NCI-H2029 treated with DMSO at 0.1 percent for 48 hours (cell line): ENCODE results near the gene TAS2R60.
"Not testable (repeated sequence)": the region's sequence is repeated elsewhere in the genome, so short reads cannot be mapped to it uniquely, and the experiment has no call there.

Experiments
- DNase-seq: peaks from one replicate; lab custom pipeline; 2025; lab: John Stamatoyannopoulos, UW

TAS2R60 gene

DNA sequence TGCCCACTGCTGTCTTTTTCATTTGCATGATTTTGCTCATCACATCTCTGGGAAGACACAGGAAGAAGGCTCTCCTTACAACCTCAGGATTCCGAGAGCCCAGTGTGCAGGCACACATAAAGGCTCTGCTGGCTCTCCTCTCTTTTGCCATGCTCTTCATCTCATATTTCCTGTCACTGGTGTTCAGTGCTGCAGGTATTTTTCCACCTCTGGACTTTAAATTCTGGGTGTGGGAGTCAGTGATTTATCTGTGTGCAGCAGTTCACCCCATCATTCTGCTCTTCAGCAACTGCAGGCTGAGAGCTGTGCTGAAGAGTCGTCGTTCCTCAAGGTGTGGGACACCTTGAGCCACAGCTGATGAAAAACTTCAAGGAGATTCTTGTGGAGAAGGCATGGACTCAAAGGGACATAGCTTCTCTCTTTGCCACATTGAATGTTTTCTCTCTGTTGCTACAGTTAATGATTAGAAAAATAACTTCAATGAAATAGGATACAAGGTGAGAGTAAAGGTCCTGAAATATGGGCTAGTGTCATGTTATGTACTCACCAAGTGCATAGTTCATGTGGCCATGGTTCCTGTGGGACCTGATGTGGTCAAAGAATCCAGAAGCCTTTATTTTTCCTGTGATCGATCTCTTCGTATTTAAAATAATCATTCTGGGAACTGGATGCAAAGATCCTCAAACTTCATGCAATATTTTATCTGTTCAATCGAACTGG is 970 bp downstream of the TAS2R60 start:
- no peak for DNase-seq

DNA sequence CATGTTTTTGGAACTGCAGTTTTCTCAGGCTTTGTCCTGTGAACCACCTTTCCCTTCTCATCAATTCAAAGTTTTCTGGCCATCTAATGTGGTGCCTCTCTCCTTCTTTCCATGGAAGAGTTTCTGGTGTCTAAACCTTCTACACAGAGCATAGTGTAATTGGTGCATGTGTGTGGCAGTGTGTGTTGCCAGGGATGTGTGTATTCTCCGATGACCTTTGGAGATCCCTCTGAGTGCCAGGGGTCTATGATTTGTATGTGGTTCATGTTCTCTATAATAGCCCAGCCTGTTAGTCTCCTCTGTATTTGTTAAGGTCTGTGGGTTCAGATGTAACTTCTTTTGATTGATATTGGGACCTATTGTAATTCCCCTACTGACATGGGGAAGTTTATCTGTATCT is 1.5 kb downstream of the TAS2R60 start:
- no peak for DNase-seq

DNA sequence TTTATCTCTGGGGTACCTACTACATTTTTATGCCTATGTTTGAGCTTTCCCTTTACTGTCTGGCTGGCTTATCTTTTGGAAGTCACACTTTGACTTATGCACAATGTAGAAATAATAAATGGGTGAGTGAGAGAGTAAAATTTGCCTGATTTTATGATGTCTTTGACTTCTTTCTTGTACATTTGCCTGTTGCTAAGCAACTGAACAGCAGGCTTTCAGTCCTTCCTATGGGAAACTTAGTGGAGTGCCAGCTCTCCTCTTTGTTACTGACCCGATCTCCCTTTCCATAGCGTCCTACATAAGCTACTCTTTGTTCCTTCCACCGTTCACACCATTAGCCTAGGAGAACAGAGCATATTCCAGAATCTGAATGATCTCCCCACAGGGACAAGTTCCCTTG is 4.2 kb downstream of the TAS2R60 start:
- no peak for DNase-seq

DNA sequence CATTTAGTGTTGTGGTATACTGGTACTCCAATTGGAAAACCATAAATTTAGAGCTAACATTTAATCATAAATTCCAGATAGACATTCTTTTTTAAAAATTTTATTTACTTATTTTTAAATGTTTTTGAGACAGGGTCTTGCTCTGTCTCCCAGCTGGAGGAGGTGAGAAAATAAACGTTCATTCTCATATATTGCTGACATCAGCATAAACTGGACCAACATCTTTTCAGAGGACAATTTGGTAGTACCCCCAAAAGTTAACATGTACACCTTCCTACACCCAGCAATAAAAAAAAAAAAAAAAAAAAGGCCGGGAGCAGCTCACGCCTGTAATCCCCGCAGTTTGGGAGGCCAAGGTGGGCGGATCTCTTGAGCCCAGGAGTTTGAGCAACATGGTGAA is 5.2 kb downstream of the TAS2R60 start:
- no peak for DNase-seq

DNA sequence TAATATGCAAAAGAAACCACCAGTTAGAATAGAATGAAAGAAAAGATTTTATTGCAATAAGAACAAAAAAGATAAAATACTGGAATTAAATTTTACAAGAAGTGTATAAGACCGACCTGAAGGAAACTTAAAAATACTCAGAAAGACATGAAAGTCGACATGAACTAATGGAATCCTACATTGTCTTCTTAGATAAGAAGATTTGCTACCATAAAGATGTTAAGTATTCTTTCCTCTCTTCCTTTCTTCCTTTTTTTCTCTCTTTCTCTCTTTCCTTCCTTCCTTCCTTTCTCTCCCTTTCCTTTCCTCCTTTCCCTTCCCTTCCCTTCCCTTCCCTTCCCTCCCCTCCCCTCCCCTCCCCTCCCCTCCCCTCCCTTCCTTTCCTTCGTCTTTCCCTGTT is 6.5 kb downstream of the TAS2R60 start:
- no peak for DNase-seq

DNA sequence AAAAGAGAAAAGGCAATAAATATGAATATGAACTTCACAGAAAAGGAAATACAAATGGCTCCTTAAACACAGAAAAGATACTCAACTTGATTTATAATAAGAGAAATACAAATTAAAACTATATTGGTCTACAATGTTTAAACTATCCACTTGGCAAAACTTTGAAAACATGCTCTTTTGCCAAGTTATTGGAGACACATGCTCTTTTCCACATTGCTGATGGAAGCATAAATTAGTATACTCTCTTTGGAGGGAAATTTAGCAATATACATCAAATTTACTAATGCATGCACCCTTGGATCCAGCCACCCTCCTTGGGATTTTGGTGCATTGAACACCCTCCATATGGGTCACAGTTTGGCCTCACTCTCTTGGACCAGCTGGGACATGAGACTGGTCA is 7.9 kb downstream of the TAS2R60 start:
- DNase-seq: no peak

DNA sequence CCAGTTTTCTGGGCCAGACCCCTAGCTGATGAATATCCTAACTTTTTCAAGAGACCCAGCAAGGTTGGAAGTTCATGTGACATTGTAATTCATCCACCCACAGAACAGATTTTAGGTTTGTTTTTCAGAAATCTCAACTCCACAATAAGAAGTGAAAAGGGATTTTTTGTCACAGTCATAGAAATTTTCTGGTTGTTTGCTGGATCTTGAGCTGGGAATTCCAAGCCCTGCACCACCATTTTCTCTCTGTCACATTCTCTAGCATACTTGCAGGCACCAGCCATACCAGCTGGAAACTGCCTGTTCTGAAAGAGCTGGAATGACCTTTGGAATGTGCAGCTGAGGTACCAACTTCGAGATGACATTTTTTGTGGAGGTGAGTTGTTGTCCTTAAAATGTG is 8.5 kb downstream of the TAS2R60 start:
- DNase-seq: no peak

DNA sequence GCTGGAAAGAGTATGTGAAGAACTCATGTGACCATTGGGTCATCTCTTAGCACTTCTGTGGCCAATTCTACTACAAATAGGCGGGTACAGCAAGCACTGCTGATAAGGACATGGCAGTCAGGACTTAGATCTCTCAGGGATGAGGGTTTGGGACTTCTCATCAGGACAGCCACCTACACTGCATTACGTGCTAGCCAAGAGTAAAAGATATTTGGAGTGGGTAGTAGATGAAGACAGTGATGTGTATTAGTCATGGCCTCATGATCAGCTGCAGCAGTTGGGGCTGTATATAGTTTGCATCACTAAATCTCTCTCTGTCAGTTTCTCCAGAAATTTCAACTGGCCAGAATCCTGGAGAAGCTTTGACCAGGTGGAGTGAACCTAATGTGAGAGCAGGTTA is 9.2 kb downstream of the TAS2R60 start:
- DNase-seq: no peak

DNA sequence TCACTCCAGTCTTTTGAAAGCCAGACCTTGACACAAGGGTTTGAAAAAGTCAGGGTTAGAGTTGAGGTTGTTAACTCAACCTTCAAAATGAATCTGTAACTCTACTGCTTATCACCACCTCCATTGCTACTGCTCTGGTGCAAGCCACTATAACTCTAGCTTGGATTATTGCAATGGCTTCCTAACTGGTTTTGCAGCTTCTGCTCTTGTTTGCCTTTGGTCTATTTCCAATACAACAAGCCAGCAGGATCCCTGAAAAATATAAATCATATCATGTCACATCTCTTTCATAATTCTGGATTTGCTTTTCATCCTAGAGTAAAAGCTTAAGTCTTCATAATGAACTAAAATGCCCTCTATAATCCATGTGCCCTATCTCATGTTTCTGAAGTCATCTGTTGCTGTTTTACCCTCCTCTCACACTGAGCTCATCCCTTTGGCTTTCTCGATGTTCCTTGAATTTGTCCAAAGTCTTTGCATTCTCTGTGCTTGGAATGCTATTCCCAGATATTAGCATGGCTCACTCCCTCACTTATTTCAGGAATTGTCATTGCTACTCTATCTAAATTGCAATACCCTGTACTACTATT is 10.9 kb downstream of the TAS2R60 start:
- no peak for DNase-seq

DNA sequence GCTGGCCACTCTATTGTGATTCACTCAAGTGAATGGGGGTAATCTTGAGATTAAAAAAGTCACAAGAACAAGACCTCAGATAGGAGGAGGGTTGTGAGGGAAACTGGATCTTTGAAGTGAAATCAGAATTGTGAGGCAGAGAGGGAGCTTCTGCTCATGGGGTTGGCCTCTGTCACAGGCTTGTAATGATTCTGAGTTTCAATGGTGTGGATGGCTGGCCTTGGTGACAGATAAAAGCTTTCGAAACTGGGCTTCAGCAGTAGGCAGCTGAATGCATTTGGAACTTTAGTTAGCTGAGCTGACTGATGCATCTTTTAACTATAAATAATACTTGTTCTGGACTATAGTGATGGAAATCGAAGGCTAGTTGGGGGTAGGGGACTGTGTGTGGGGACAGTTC is 12.2 kb downstream of the TAS2R60 start:
- DNase-seq: no peak

DNA sequence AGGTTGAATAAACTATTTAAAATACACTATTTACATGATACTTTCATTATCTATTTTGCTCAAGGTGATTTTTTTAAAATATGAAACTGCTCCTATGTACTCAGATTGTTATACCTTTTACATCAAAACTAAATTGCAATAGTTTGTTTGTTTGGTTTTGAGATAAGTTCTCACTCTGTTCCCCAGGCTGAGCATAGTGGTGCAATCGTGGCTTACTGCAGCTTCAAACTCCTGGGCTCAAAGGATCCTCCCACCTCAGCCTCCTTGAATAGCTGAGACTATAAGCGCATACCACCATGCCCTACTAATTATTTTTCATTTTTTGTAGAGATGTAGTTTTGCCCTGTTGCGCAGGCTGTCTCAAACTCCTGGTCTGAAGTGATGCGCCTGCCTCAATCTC is 12.7 kb downstream of the TAS2R60 start:
- DNase-seq: no peak

DNA sequence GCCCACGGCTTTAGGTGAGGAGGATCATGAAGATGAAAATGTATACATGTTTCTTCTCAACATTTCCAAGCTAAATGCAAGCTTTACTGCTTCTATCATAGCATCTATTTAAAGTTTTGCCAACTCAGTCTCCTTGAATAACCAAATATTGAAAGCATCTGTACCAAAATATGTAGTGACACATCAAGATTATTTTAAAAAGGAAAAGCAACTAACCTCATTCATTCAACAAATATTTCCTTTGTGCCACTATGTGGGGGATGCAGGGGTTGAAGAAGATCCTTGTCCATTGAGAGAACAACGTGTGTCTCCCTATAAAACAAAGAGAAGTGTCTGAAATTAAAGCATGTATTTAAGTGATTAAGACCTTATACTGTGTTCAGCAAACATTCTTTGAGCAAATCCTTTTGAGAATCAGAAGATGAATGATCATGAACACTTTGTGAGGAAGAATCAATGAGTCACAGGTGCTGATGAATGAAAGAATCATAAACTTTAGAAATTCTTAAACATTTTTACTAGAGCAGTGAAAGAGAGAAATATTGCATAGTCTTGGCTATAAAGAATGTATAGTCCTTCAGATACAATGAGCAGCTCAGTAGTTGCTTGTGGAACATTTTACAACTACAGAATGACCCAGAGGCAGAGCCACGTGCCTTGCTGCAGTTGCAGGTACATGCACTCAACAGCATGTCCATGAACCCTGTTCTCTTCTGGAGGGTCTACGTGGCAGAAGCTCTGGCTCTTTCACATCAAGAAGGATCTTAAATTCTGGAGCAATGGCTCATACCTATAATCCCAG is 13.9 kb downstream of the TAS2R60 start:
- DNase-seq: no peak

DNA sequence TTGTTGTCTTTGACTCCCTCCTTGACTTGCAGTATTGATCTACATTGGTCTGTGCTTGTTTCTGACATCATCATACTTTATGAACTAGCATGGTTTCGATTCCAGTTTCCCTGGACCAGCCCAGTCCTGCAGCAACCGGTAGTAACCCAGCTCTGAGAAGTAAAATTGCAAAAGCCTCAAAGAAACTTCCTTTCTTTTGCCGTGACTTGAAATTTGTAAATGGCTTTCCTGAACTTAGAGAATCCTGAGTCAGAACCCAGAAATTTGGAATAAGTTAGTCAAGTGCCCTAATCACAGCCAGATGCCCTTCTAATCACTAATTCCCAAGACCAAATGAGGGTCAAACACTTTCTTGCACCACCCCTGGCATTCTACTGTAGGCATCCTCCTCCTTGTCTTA is 15.0 kb downstream of the TAS2R60 start:
- no peak for DNase-seq

DNA sequence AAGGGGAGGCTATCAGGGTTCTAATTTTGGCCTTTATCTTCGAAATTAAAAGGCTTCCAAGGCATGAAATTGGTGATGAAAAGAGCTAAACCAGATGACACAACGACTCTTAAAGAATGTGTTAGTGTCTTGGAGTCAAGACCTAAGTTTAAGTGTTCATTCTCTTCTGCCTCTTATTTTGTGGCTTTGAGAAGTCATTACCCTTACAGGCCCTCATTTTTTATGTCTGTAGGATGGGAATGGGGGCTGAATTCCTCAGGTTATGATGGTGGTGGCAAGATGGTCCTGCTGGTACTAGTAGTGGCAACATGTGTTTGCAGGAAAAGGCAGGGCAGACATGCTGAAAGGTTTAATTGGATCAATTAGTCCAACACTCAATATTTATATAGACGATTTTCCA is 15.4 kb downstream of the TAS2R60 start:
- DNase-seq: no peak

DNA sequence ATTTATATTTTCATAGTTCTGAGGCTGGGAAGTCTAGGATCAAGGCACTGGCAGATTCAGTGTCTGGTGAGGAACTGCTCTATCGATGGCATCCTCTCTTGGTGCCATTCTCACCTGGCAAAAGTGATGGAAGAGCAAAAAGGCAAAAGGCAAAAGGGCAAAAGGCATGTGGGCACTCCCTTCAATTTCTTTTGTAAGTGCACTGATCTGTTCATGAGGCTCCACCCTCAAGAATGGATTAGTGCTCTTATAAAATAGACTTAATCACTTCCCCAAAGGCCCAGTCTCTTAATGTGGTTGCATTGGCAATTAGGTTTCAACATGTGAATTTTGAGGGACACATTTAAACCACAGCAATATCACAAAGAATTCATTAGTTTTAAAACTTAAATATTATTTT is 16.1 kb downstream of the TAS2R60 start:
- DNase-seq: no peak

DNA sequence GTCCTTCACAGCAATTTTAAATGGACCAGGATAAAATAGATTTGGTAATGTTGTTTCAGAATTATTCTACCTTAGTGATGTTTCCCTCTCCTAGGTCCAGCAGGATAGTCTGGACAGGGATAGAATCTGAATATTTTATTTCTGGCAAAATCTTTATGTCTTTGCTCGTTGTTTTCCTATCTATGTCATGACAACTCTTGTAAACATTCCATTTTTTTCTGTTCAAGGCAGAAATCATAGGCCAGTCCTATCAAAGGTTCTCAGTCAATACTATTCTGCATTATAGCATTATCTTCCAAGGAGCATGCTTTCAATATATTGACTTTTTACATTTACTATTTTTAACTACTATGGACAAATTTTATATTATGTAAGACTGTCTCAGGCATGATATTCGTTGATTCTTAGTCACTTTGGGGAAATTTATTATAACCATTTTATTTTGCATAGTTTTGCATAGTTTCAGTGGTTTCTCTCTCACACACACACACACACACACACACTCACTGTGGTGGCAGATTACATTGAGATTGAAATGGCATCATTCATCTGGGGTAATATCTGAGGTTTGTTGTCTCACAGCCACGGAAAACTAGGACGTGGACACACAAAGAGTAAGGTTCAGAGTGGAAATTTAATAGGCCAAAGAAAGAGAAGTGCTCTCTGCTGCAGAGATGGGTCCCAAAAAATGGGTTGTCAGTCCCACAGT is 17.2 kb downstream of the TAS2R60 start:
- DNase-seq: no peak

DNA sequence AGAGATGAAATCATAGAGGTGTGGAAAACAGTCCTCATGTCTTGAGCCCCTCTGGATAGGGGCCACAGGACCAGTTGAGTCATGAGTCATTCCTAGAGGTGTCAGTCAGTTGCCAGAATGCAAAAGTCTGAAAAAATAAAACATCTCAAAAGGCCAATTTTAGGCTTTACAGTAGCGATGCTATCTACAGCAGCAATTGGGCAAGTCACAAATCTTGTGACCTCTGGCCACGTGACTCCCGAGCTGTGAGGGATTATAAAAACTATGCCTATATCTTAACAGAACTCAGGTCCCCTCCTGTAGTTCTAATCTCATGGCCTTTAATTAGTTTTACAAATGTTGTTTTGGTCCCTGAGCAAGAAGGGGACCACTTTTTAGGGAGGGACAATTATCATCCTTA is 18.8 kb downstream of the TAS2R60 start:
- DNase-seq: no peak

DNA sequence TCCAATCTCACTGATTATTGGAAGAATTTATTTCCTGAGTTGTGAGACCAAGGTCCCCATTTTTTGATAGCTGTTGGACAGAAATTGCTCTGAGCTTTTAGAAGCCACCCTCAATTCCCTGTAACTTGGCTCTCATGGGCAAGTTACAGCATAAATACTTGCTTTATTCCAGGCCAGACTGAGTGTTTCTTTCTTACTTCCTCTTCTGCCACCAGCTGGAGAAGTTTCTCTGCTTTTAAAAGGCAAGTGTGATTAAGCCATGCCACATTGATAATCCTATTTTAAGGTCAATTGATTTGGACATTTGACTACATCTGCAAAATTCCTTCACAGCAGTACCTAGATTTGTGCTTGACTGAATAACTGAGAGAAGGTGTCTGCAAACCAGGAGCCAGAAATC is 20.3 kb downstream of the TAS2R60 start:
- no peak for DNase-seq

DNA sequence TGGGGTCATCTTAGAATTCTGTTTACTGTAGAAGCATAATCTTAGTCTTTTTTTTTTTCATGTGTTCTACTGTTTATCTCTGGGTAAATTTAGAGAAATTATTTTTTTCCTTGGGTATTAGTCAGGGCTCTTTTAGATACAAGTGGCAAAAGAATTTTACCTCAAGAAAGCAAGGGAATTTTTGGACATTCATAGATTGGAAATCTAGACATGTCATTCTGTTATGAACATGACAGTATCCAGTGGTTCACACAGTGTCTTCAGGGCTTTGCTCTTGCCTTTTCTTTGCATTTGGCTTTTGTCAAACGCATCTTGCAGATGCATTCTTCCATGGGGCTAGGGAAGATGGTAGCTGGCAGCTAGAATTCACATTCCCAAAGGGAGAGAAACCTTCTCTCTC is 20.7 kb downstream of the TAS2R60 start:
- DNase-seq: no peak

DNA sequence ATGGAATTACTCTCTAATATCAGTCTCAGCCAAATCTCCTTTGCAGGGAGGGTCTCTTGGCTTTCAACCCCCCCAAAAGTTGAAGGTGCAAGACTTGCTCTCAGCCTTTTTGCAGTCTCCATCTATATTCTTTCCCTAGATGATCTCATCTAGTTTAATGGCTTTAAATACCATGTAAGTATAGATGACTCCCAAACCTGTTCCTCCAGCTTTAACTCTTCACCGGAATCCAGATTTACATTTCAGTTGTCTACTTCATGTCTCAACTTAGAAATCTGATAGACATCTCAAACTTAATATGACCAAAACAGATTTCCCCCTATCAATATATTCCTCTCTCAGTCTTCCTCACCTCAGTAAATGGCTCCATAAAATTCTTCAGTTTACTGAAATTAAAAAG is 24.5 kb downstream of the TAS2R60 start:
- no peak for DNase-seq

DNA sequence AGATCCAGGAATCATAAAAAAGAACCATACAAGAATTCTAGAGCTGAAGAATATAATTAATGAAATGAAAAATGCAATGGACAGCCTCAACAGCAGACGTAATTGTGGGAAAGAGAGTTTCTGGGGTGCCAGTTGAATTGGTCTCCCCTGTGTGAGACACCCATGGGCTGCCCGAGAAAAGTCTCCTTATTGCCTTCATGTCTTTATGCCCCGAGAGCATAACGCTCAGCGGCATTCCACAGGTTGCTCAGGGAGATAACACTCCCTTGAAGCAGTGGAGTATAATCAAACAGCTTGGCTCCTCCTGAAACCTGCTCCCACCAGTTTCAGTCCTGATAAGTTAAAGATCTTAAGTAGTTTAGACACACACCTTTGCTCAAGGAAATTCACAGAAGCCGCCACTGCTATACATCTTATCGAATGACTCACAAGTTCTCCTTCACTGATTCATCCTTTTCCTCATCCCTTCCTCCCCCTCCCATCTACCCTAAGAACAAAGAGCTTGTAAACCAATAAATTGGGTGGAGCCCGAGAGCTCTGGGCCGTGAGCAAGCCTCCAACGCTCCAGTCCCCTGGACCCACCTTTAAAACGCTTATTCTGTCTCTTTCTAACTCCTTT is 28.9 kb downstream of the TAS2R60 start:
- DNase-seq: not testable (repeated sequence)

DNA sequence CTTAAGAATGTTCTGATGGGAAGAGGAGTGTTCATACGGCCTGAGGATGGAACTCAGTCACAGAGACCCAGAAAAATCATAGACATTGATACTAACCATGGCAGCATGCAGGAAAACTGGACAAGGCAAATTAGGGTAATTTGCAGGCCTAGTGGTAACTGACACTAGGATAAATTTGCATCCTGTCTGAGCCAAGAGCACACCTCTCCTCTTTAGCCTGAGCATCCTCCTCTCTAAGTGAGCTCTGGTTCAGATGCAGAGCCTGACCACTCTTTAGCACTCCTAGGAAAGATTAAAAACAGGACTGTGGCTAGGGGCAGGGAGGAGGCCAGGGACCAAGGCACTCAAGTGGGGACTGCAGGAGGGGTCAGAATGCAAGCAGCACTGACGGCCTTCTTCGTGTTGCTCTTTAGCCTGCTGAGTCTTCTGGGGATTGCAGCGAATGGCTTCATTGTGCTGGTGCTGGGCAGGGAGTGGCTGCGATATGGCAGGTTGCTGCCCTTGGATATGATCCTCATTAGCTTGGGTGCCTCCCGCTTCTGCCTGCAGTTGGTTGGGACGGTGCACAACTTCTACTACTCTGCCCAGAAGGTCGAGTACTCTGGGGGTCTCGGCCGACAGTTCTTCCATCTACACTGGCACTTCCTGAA is 34.4 kb downstream of the TAS2R60 start, which contains the start of gene TAS2R41:
TAS2R41 (plus strand) TSS at position 373 of the 650 bp plus-strand sequence; CDS start at position 373, 0 bp downstream.
- DNase-seq: no peak
